Measurements from ENCODE around the gene MRC2.

- TF ChIP-seq ZFP30 (CRISPR knock-in tag; IDR thresholded peaks at IDR 0.05) (no peak), PATZ1 (CRISPR knock-in tag; IDR thresholded peaks at IDR 0.05; ENCODE audit: borderline replicate concordance) (no peak), ESRRG (CRISPR knock-in tag; IDR thresholded peaks at IDR 0.05) (no peak), ZFP3 (CRISPR knock-in tag; IDR thresholded peaks at IDR 0.05) (no peak), ZNF70 (CRISPR knock-in tag; IDR thresholded peaks at IDR 0.05) (no peak)
- TF ChIP-seq, protein P1, sequence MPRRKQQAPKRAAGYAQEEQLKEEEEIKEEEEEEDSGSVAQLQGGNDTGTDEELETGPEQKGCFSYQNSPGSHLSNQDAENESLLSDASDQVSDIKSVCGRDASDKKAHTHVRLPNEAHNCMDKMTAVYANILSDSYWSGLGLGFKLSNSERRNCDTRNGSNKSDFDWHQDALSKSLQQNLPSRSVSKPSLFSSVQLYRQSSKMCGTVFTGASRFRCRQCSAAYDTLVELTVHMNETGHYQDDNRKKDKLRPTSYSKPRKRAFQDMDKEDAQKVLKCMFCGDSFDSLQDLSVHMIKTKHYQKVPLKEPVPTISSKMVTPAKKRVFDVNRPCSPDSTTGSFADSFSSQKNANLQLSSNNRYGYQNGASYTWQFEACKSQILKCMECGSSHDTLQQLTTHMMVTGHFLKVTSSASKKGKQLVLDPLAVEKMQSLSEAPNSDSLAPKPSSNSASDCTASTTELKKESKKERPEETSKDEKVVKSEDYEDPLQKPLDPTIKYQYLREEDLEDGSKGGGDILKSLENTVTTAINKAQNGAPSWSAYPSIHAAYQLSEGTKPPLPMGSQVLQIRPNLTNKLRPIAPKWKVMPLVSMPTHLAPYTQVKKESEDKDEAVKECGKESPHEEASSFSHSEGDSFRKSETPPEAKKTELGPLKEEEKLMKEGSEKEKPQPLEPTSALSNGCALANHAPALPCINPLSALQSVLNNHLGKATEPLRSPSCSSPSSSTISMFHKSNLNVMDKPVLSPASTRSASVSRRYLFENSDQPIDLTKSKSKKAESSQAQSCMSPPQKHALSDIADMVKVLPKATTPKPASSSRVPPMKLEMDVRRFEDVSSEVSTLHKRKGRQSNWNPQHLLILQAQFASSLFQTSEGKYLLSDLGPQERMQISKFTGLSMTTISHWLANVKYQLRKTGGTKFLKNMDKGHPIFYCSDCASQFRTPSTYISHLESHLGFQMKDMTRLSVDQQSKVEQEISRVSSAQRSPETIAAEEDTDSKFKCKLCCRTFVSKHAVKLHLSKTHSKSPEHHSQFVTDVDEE (CRISPR knock-in tag; IDR thresholded peaks at IDR 0.05), result no peak
These were observed 23.1 kb downstream of the MRC2 start for GRCh38 chr17:62650587-62650986.

Measured in SK-N-SH treated with all-trans-retinoic acid at 6 μM for 48 hours (cell line).